ENCODE data around the gene ATP5PB.

The ATP5PB gene

DNA sequence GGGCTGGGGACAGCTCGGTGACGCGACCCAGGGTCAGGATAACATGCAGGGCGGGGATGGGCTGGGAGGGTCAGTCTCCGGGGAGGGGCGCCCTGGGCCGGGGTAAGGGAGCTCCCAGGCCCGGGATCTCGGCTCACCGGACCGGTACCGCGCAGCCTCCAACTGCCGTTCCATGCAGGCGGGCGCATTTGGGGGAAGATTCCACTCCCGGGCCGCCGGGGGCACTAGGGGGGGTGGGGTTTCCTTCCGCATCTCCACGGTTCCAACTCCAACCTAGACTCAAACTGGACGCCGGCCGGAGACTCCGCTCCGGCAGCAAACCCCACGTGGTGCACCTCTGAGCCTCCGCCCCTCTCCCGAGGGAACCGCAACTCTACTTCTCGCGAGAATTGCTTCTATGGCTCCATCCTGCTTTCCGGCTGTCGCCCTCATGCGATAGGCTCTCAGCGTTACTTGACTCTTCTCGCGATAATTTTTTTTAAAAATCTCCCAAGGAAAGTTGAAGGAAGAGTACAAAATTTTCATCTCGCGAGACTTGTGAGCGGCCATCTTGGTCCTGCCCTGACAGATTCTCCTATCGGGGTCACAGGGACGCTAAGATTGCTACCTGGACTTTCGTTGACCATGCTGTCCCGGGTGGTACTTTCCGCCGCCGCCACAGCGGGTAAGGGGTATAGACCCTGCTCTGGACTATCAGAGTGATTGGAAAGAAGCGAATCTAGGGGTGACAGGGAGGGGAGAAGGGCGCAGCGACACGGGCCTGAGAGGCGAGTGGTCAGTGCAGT is at the start of gene ATP5PB, which contains the start of gene WDR77:
ATP5PB (plus strand) TSS at position 547 of the 785 bp plus-strand sequence; CDS start at position 625, 78 bp downstream.
WDR77 (minus strand) TSS at position 339 of the 785 bp plus-strand sequence; CDS start at position 252, 87 bp downstream.
- peak; percentile 99 for DNase-seq

- DNase-seq, result peak; percentile 74
Observed at GRCh38 chr1:111399792-111400610, 49.3 kb upstream of the ATP5PB start.

DNA sequence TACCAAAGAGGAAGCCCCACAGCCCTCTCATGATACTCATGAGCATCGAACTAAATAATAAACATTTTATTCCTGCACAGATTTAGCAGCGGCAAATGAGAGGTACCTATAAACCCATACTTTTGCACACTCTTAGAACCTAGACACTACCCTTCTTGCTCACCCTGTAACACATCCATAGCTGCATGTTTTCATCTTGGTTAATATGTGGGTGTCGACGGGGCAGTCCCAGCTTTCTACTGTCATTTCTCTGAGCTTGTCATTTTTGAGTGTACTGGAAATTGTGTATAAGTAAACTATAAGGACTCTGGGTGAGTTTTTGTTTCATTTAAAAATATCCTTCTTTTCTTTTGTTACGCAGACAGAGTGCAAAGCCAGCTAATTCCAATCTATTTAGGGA is 47.2 kb upstream of the ATP5PB start:
- DNase-seq, result no peak

- DNase-seq, result no peak
Observed at GRCh38 chr1:111404588-111404987, 44.7 kb upstream of the ATP5PB start.

DNA sequence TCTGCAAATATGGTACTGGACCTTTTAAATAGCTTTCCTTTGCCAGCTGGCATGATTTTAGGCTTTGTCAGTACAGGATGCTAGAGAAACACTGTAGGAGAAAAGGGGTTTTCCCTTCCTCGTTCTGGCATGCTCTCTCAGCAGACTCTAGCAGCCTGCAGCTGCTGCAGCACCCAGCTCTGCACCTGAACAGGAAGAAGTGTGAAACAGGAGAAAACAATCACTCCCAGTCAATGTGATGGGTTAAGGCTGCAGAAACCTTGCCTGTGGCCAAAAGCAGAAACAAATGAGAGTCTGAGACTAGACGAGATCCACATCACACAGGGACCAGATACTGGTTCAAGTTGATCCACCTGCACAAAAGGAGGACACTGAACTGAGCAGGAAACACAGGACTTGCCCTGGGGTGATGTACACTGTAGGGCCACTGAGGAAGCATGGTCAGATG is 42.9 kb upstream of the ATP5PB start:
- DNase-seq, result no peak

DNA sequence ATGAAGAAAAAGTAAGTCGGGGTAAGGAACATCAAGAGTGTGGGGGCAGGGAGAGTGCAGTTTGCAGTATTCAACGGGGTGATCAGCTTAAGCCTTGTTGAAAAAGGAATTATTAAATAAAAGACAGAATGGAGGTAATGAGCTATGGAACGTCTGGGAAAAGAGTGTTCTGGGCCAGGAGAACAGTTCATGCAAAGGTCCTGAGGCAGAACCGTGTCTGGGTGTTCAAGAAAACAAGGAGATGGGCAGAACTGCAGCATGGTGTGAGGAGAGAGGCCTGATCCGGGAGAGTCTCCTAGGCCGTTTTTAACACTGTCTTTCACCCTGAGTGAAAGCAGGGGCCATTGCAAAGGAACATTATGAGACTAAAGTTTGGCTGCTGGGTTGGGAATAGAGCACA is 42.0 kb upstream of the ATP5PB start:
- no peak for DNase-seq

- DNase-seq, result no peak
Observed at GRCh38 chr1:111412839-111413238, 36.4 kb upstream of the ATP5PB start.

DNA sequence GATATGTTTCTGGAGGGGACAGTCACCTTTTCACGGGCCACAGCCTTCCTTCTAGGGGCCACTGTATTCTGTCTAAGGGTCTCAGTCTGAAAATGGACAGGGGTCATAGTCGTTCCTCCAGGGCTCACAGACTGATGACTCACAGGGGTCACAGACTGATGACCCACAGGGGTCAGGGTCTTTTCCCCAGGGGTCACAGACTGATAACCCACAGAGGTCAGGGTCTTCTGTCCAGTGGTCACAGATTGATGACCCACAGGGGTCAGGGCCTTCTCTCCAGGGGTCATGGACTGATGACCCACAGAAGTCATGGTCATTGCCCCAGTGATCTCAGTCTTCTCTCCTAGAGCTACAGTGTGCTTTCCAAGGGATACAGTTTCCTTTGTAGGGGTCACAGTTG is 34.5 kb upstream of the ATP5PB start:
- no peak for DNase-seq

DNA sequence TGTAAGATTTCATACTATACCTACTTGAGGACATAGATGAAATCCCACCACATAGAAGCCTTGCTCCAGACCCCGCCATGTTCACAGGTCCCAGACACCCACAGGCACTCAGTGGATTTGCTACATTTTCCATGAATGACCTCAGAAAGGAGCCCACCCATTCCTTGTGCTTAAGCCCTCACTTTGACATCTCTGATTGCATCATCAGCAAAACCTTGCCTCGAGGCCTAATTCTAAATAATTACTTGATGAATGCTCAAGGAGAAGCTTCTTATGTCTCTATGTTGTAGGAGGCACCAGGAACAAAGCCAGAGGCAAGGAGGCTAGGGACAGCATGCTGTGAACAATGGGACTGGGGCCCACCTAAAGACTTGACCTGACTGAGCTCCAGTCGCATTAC is 33.8 kb upstream of the ATP5PB start:
- DNase-seq, result no peak

GRCh38 chr1:111417755-111418154 is 31.5 kb upstream of the ATP5PB start:
- DNase-seq, result no peak

GRCh38 chr1:111419037-111419436 is 30.2 kb upstream of the ATP5PB start:
- DNase-seq, result no peak

DNA sequence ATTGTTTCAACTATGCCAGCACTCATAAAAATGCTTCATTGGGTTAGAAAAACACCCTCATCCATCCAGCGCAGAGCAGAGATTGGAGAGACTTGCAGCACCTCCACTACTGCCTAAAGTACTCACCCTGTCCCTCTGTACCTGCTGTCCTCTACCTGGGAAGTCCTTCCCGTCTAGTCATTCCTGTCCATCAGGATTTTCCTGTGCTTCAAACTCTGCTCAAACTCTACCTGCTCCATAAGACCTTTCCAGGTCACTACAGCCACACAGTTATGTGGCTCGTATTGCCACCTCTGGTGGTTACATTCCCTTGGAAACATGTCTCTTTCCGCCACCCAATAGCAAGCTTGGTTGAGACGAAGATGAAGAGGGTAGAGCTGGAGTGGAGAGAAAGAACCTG is 28.9 kb upstream of the ATP5PB start:
- DNase-seq, result no peak

GRCh38 chr1:111422546-111423391 is 26.5 kb upstream of the ATP5PB start:
- DNase-seq, result peak; percentile 42

DNA sequence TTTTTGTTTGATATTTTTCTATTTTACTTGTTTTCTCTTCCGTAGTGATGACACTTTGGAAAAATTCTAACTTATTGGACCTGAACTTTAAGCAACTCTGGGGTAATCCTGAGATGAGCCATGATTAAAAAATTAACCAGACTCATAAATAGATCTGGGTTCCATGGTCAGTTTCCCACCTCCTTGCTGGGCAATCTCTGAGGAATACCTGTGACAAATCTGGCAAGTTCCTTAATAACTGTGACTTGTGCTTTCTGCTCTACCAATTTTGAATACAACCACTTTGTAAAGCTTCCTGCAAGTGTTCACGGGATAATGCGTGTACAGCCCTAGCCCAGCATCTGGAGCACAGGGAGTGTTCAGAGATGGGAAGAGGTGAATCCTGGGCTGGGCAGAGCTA is 25.0 kb upstream of the ATP5PB start:
- no peak for DNase-seq

DNA sequence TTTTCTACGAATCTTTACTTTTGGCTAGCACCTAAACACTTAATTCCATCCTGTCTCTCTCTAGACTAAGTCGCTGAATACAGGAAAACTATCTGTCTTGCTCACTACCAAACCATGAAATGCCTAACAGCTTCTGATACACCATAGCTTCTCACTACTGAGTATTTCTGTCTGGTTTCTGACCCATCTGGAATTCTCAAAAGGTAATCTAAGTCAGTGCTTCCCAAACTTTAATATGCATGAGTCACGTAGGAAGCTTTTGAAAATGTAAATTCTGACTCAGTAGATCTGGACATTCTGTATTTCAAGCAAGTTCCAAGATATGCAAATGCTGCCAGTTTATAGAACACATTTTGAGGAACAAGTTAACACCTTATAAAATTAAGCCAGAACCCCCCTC is 12.5 kb upstream of the ATP5PB start:
- no peak for DNase-seq

- DNase-seq, result no peak
Observed at GRCh38 chr1:111439461-111440351, 9.6 kb upstream of the ATP5PB start.

DNA sequence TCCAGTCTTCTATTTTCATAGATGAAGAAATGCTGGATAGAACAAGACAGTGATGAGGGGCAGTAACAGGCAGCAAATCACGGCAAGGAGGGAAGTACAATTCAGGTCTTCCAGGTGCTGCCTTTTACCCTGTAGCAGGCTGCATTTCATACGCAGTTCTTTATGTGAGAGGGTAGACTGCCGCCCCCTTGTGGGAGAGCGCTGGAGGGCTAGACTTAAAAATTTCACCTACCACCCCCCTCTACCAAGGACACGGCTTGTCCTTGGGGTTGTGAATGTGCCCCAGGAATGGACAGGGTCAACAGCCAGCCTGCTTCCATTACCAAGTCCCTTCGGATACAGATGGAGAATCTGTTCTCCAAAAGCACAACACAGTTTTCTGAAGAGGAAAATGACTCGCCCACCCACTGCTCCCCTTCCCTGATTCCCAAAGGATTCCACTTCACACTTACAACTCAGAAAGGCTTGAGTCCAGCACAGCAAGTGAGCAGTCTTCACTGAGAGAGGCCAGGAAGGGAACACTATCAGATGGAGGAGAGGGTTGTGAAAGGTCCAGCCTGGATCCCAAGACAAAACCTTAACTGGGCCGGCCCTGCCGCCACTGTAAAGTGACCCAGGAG is 7.6 kb upstream of the ATP5PB start:
- peak; percentile 25 for DNase-seq

DNA sequence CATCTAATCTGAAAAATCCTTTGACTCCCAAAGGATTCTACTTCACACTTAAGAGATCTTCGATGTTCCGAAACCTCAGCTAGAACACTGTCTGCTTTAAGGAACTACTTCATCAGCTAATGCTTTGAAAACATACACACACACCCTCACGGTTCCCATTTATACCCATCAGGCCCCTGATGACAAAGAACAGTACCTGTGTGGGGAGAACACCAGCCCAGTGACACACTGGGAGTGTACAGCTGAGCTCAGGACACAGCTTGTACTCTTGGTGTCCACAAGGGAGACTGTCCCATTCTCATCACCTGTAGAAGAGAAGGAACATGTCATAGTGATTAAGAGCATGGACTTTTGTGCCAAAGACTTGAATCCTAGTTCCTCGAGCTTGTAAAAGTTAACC is 6.8 kb upstream of the ATP5PB start:
- no peak for DNase-seq

DNA sequence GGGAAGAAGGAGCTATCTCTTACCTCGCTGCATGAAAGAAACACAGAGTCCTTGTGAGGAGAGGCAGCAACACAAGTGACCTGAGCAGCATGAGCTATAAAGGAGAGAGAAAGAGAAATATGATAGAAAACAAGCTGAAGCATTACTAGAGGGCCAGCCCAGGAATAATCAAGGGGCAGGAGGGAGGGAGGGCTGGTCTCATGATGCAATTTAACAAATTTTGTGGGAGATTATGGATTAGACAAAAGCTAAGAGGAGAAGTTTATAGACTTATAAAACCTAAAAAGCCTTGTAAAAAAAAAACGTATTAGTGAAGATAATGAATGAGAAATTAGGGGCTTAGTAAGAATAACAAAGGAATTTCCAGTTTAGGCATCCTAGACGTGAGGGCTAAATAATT is 5.2 kb upstream of the ATP5PB start:
- DNase-seq, result no peak

DNA sequence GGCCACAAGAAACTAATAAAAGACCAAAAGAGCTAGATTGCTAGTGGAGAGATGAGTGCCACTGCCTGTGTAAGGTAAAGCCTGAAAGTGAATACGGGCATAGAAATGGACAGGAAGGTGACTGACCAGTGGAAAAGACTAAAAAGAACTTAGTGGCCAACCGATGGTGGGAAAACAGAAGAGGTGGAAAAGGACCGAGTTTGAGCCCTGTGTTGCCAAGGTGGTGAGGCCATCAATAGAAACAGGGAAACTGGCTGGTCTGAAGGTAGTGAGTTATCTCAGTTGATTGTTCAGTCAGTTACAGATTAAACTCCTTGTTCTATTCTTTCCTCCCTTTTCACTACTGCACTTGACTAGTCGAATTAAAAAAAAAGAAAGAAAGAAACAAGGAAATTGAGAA is 2.7 kb upstream of the ATP5PB start:
- no peak for DNase-seq

Measured in OCI-M1 (cell line).